NCI-H1417 (cell line): ENCODE measurements around the gene TIMP4.

Source experiments
- DNase-seq, 3 experiments: peaks; one replicate each; lab custom pipeline; 2025; lab: John Stamatoyannopoulos, UW

The TIMP4 gene

GRCh38 chr3:12158387-12159226 is at the start of gene TIMP4:
Gene TIMP4 (minus strand): TSS chr3:12158912. CDS start chr3:12158840, 72 bp downstream.
- DNase-seq = peak in 2 of 3 experiments; percentile 65 to 77

GRCh38 chr3:12205171-12205570 is 46.5 kb upstream of the TIMP4 start:
- DNase-seq = no peak

- no peak for DNase-seq
These were observed 43.1 kb upstream of the TIMP4 start for GRCh38 chr3:12201813-12202212.

- no peak for DNase-seq
These were observed 39.6 kb upstream of the TIMP4 start for GRCh38 chr3:12198301-12198700.

- DNase-seq = no peak
These were observed 38.8 kb upstream of the TIMP4 start for GRCh38 chr3:12197475-12197874.

- DNase-seq = no peak
These were observed 38.0 kb upstream of the TIMP4 start for GRCh38 chr3:12196684-12197083.

- no peak for DNase-seq
These were observed 36.5 kb upstream of the TIMP4 start for GRCh38 chr3:12195231-12195630.

GRCh38 chr3:12194669-12195161 is 36.0 kb upstream of the TIMP4 start:
- DNase-seq = no peak

GRCh38 chr3:12194209-12194608 is 35.5 kb upstream of the TIMP4 start:
- peak in 1 of 3 experiments; percentile 0 for DNase-seq

- DNase-seq = no peak
These were observed 34.9 kb upstream of the TIMP4 start for GRCh38 chr3:12193485-12194165.

GRCh38 chr3:12192655-12193484 is 34.2 kb upstream of the TIMP4 start:
- no peak for DNase-seq

- DNase-seq = no peak
These were observed 33.5 kb upstream of the TIMP4 start for GRCh38 chr3:12192173-12192572.

- no peak for DNase-seq
These were observed 32.8 kb upstream of the TIMP4 start for GRCh38 chr3:12191559-12191958.

- DNase-seq = no peak
These were observed 32.1 kb upstream of the TIMP4 start for GRCh38 chr3:12190832-12191231.

- DNase-seq = no peak
These were observed 31.6 kb upstream of the TIMP4 start for GRCh38 chr3:12190221-12190807.

GRCh38 chr3:12188681-12189287 is 30.1 kb upstream of the TIMP4 start:
- DNase-seq = no peak

GRCh38 chr3:12188328-12188648 is 29.6 kb upstream of the TIMP4 start:
- no peak for DNase-seq

GRCh38 chr3:12187448-12188327 is 29.0 kb upstream of the TIMP4 start:
- DNase-seq = no peak

GRCh38 chr3:12186515-12187286 is 28.0 kb upstream of the TIMP4 start:
- DNase-seq = no peak

GRCh38 chr3:12186046-12186445 is 27.3 kb upstream of the TIMP4 start:
- DNase-seq = no peak
